GM18519 (cell line): ENCODE data around the gene TADA3.

Experiments
- ATAC-seq: cut with Tn5 transposase; IDR thresholded peaks from one replicate; pipeline ENCODE4 v1.9.1; 2021; ENCODE audit warnings: mild to moderate bottlenecking, moderate library complexity; ENCODE audit not compliant: unreplicated experiment, low FRiP score

Gene TADA3

GRCh38 chr3:9809615-9810432 lies 17.6 kb upstream of the TADA3 start, which contains the start of gene TTLL3:
Gene TTLL3 (plus strand): TSS chr3:9810262. CDS start chr3:9810662, 400 bp downstream.
- no peak for ATAC-seq

GRCh38 chr3:9809239-9809614 lies 17.0 kb upstream of the TADA3 start:
- no peak for ATAC-seq

DNA sequence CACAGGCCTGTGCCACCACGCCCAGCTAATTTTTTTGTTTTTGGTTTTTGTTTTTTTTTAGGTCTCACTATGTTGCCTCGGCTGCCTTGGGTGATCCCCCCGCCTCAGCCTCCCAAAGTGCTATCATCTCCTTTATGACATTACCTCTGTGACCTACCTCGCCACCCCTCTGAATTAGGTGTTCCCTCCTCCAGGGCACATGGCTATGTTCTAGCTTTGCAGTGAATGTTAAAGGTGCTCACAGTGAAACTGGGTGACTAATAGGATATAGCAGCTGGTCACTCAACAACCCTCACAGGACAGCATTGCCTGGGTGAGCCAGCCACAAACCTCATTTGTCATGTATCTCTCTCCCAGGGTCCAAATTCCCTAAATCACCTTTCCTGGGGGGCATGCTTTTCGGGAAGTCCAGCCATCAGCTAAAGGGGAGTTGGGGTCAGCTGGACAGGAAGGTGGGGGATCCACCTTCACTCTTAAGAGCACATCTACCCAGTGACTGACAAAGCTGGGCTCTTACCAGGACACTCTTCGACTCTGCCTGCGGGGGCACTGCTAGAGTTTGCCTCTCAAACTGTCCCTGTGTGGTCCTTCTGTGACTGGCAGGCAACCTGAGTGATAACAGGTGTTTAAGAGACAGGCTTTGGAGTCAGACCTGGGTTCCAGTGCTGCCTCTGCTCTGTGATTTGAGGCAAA lies 16.2 kb upstream of the TADA3 start:
- ATAC-seq, result peak; percentile 31

DNA sequence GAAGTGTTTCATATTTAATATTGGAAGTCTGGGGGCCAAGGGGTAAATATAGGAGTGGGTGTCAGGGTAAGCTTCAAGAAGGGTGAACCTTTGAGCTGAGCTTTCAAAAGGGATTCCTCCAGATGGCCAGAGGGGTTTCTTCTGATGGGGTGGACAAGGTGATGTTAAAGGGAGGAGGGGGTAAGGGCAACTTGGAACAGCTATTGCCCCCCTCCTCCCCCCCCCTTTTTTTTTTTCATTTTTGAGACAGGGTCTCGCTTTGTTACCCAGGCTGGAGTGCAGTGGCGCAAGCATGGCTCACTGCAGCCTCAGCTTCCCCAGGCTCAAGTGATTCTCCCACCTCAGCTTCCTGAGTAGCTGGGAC lies 15.7 kb upstream of the TADA3 start:
- no peak for ATAC-seq

DNA sequence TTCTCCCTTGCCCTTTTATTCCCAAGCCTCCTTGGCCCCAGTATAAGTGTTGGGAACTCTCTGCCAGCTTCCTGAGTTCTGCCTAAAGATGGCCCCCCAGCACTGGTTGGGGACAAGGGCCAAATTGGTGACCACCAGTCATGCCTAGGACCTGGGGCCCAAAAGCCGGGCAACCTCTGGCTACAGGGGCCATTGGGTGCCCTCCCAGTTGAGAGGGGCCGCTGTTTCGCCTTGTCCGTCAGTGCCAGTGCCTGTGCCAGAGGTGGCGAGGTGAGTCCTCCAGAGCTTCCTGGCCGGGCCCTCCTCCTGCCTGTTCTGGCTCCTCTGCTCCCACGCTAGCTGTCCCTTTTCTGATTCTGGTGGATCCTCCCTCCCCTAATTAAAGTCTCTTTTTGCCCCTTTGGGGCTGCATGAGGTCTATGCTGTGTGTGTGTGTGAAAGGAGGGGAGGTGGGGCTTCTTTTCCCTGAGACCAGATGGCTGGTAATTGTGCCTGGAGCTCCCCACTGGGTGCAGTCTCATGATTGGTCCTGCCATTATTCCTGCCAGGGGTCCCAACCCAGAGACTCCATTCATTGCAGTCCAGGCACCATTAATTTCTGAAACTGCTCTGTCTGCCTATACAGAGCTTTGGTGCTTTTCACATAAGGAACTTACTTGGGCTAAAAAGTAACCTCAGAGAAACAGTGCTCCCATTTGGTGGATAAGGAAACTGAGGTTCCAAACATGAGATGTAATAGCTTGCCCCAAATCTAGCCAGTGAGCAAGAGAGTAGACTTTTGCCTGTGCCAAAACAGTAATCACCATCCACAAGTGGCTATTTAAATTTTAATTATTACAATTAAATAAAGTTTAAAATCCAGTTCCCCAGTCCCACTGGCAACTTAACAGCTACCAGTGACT lies 14.7 kb upstream of the TADA3 start:
- no peak for ATAC-seq

- no peak for ATAC-seq
Observed at GRCh38 chr3:9806137-9806536, 13.9 kb upstream of the TADA3 start.

GRCh38 chr3:9804996-9805395 lies 12.7 kb upstream of the TADA3 start:
- no peak for ATAC-seq

DNA sequence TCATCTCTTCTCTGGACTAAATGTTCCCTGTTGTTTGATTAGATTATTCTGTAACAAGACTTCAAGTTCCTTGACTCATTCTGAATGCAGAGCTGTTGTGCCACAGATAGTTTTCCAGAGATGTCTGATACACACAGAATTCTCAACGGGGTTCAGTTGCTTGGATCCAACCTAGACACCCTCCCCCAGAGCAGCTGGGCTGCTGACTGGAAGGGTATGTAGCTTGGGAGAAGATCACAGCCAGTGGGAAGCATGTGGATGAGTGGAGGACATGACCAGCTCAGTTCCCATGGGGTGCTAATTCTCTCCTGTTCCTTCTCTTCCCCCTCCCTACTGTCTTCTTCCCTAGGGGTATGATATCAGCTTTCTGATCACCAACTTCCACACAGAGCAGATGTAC lies 11.2 kb upstream of the TADA3 start:
- ATAC-seq, result no peak

GRCh38 chr3:9800529-9800928 lies 8.3 kb upstream of the TADA3 start:
- no peak for ATAC-seq

DNA sequence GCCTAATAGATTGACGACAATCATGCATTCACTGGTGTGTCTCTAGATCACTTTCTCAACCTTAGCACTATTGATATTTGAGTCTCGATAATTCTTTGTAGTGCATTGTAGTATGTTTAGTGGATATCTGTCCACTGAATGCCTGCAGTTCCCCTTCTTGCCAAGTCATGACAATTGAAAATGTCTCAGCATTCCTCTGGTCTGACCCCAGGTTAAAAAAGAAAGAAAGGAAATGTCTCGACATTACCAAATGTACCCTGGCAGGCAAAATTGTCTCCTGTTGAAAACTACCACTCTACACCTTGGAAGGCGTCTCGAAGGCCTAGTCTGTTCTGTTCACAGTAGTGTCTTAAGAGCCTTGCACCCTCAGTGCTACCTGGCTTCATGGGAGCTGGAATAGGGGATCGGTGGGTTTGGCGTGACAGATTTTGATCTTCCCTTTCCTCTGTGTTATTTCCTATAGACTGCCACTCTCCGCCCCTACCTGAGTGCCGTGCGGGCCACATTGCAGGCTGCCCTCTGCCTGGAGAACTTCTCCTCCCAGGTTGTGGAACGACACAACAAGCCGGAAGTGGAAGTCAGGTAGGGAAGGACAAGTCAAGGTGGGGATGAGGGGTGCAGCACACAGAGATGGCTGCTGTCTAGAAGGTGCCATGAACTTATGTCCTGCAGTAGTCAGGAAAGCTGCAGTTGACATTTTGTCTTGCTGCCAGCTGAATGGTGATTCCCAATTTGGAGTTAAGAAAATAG lies 5.1 kb upstream of the TADA3 start:
- ATAC-seq, result no peak

- no peak for ATAC-seq
Observed at GRCh38 chr3:9795207-9795606, 2.9 kb upstream of the TADA3 start.

DNA sequence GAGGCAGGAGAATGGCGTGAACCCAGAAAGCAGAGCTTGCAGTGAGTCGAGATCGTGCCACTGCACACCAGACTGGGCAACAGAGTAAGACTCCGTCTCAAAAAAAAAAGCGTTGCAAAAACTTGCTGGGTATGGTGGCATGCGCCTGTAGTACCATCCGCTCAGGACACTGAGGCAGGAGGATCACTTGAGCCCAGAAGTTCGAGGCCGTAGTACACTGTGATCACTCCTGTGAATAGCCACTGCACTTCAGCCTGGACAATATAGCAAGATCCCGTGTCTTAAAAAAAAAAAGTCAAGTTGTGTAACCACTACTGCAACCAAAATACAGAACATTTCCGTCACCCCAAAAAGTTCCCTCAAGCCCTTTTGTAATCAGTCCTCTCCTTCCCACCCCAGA lies 2.1 kb upstream of the TADA3 start:
- ATAC-seq, result no peak

GRCh38 chr3:9793161-9793781 lies 998 bp upstream of the TADA3 start:
- ATAC-seq, result no peak

DNA sequence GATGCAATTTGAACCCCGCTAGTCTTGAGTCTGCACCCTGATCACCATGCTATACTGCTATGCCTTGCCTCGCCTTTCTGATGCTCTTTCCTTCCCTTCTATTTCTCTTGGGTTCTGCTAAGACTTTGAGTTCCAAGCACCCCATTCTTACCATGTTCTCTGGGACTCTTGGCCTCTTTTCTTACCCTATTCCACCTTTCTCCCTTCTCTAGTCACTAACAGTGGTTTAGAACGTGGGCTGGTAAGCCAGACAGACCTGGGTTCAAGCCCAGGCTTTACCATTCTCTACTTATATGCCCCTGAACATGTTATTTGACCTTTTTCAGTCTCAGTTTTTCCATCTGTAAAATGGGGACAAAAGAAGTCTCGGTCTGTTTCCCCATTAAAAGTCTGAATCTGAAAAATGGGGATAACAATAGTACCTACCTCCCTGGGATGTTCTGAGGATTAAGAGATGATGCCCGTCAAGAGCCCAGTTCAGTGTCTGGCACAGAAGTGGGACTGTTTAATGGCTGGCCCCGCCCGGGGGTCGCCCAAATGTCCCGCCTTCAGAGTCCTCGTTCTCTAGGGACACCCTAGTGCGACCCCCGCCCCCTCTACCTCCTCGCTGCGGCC lies 376 bp downstream of the TADA3 start:
- ATAC-seq, result peak; percentile 7

DNA sequence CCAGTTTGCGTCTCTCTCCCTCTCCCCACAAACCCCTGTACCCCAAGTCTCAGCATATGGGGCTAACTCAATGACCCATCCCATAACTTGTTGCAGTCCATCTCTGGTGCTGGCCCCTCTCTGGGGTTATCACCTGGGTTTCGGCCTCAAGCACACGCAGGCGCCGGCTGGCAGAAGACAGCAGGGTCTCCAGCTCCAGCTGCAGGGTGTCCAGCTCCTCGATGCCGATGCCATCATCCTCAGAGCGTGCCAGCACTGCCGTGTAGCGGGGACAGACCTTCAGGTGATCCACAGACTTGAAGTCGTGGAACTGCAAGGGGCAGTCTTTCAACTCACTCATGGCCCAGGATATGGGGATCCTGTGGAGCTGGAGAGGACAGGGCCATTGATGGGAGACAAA lies 1.1 kb downstream of the TADA3 start:
- ATAC-seq, result no peak

DNA sequence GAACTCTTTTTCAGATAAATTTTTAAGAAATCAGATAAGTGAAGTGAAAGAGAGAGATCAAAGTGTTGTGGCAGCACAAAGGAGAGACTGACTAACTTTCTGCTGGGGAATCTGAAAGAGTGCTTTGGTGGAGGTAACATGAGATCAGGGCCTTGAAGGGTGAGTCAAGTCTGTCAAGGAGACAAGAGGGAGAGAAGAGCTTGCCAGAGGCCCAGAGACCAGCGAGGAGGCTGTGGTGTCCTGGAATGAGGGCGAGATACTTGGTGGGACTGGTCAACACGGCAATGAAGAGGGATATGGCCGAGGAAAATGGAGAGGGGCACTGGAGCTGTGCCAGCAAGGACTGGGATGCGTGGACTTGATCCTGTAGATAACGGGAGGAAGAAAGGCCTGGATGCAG lies 4.6 kb downstream of the TADA3 start:
- ATAC-seq, result no peak

DNA sequence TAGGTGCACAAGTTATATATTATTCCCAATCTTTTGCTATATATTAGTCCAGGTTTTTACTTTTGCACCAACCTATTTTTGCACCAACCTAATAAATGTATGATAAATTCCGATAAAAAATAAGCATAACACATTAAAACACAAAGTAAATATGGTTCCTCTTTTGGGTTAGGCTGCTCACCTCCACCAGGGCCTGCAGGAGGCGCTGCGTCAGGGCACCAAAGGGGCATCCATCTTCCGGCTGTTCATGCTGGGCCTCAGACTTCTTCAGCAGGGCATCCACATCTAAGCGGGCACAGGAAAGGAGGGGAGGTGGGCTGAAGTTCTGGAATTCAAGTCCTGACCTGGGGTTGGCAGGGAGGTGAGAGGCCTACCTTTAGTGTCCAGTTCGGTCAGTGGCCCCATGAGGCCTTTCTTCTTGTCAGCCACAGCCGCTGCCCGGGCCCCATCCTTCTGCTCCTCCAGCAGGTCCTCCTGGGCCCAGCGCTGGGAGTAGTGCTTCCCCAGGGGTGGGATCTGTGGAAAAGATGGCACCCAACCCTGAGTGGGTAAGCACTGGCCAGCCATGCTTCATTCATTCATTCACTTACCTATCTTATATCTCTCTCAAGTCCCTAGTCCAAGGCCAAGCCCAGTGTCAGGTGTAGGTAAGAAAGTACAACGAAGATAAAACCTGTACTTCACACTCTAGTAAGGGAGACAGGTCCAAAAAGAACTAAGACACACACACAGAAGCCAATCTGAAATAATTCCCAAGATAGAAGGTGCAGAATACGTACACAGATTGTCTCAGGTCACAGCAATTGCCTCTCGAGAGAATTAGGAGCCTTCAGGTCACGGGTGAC lies 5.2 kb downstream of the TADA3 start:
- ATAC-seq, result no peak

DNA sequence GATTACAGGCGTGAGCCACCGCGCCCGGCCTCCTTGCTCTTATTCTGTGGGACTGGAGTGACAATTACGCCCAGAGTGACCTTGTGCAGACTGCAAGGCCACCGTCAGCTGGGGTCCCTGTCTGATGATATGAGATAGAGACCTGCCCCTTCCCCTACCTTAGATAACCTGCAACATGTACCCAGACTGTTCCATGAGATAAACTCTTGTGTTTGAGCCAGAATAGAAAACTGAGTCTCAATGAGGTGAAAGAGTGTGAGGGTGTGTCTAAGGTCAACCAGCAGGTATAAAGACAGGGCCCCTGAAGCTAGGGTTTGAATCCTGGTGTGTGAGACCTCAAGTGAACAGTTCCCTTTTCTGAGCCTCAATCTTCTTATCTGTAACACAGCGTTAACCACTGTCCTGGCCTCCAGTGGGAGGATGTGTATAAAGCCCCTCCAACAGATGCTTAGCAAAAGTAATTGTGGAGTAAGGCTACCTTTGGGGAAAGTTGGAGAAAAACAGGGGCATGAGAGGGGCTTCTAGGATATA lies 6.0 kb downstream of the TADA3 start:
- ATAC-seq, result no peak
